ENCODE measurements around the gene JMJD8. TPM values are rescaled to one million over a fixed set of nuclear protein-coding genes. Genes with fewer than 3 reads are reported as not detected.

The JMJD8 gene
- total RNA-seq, 1 experiment from 2014 or later: 81.3 TPM

GRCh38 chr16:674968-675883 is 8.9 kb downstream of the JMJD8 start, which contains the start of gene RHBDL1:
TSS of gene RHBDL1 (plus strand) at chr16:675671. CDS start at chr16:675791, 120 bp downstream.
- no peaks in the 10 kb centered on the region for H3K79me2 ChIP-seq (ENCODE audit: low read length)
- H3K9me3 ChIP-seq (ENCODE audit: low read length): no peaks in the 10 kb centered on the region
- H2AFZ ChIP-seq (ENCODE audit: low read length): no peak within 1 kb of the TSS
- H3K4me1 ChIP-seq (ENCODE audit: insufficient read depth, low read length): no peaks in the 10 kb centered on the region
- no peak within 1 kb of the TSS for H3K27ac ChIP-seq (ENCODE audit: low read length)
- H3K9me2 ChIP-seq (replicated peaks; ENCODE audit: low read length): no peaks in the 10 kb centered on the region
- BruUV-seq (replicated peaks): no TSS peak
- H3F3A ChIP-seq (ENCODE audit: low read length, unreplicated experiment): no peaks in the 10 kb centered on the region
- no peaks in the 10 kb centered on the region; the same call in 1 of the 2 replicates for H3K36me3 ChIP-seq (ENCODE audit: low read depth, low read length)
- no peak within 1 kb of the TSS for H3K9ac ChIP-seq (ENCODE audit: low read length)
- no peaks in the 10 kb centered on the region for H4K20me1 ChIP-seq (ENCODE audit: low read length)
- TF ChIP-seq EZH2phosphoT487 (IDR thresholded peaks at IDR 0.05; ENCODE audit: borderline replicate concordance, low read length) (no peak), EZH2 (IDR thresholded peaks at IDR 0.05; ENCODE audit: low read length, unreplicated experiment) (no peak)
- TF ChIP-seq, protein P1, sequence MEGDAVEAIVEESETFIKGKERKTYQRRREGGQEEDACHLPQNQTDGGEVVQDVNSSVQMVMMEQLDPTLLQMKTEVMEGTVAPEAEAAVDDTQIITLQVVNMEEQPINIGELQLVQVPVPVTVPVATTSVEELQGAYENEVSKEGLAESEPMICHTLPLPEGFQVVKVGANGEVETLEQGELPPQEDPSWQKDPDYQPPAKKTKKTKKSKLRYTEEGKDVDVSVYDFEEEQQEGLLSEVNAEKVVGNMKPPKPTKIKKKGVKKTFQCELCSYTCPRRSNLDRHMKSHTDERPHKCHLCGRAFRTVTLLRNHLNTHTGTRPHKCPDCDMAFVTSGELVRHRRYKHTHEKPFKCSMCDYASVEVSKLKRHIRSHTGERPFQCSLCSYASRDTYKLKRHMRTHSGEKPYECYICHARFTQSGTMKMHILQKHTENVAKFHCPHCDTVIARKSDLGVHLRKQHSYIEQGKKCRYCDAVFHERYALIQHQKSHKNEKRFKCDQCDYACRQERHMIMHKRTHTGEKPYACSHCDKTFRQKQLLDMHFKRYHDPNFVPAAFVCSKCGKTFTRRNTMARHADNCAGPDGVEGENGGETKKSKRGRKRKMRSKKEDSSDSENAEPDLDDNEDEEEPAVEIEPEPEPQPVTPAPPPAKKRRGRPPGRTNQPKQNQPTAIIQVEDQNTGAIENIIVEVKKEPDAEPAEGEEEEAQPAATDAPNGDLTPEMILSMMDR (conservative IDR thresholded peaks at IDR 0.05; ENCODE audit: low read depth, low read length): no peak
- DNase-seq (no peak), ATAC-seq (no peak)
- intact Hi-C loops (cut with micrococcal nuclease): no loop called here
- ChIA-PET CTCF (no interaction called here), POLR2A (ENCODE audit: unreplicated experiment) (interaction anchor here (0.7 kb wide), 1 partner anchor 110 kb away, joined by 11 read pairs; no protein-coding TSS in a partner anchor)
- H3K27me3 ChIP-seq (ENCODE audit: low read length): no peaks in the 10 kb centered on the region
- H3K4me3 ChIP-seq (ENCODE audit: low read length): no peak within 1 kb of the TSS
- H3K4me2 ChIP-seq (ENCODE audit: low read length): no peak within 1 kb of the TSS

DNA sequence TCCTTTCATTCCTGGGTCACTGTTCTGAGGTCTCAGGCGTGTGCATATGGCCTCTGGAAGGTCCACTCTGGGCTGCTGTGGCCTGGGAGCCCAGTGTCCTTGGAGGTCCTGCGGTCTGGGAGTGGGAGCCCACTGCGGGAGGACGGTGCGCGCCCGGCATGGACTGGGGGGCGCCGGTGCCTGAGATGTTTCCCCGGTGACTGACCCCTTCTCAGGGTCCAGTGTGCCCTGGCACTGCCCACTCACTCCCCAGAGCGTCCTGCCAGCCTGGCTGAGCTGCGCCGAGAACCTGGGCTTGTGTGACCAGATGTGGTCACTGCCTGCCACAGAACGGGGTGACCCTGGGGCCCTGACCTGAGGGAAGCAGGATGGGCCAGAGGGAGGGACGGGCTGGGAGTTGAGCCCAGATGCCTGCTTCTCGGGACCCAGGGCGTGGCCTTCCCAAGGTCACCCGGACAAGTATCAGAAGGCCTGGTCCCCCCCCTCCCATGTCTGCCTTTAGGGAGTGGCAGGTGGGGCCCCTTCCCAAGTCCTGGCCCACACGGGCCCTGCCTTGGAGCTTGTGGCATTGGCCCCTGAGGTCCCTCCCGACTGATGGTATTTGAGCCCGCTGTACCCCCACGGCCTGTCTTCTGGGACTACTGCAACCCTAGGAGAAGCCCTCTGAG is 9.8 kb downstream of the JMJD8 start:
- no peaks in the 10 kb centered on the region for H4K20me1 ChIP-seq (ENCODE audit: low read length)
- TF ChIP-seq EZH2 (IDR thresholded peaks at IDR 0.05; ENCODE audit: low read length, unreplicated experiment) (no peak), EZH2phosphoT487 (IDR thresholded peaks at IDR 0.05; ENCODE audit: borderline replicate concordance, low read length) (no peak)
- TF ChIP-seq, protein P1 (conservative IDR thresholded peaks at IDR 0.05; ENCODE audit: low read depth, low read length): no peak
- peaks cover 6% of the 10 kb centered on the region; the same call in 1 of the 2 replicates for H3K36me3 ChIP-seq (ENCODE audit: low read depth, low read length)
- DNase-seq: no peak
- no peak overlapping the region for H2AFZ ChIP-seq (ENCODE audit: low read length)
- H3K4me3 ChIP-seq (ENCODE audit: low read length): no peak overlapping the region
- ChIA-PET CTCF (no interaction called here), POLR2A (ENCODE audit: unreplicated experiment) (no interaction called here)
- no peaks in the 10 kb centered on the region for H3K4me1 ChIP-seq (ENCODE audit: insufficient read depth, low read length)
- intact Hi-C loops (cut with micrococcal nuclease): no loop called here
- BruUV-seq (replicated peaks): no TSS peak
- no peak overlapping the region for H3K4me2 ChIP-seq (ENCODE audit: low read length)
- H3K27ac ChIP-seq (ENCODE audit: low read length): no peak overlapping the region
- H3K9me3 ChIP-seq (ENCODE audit: low read length): no peaks in the 10 kb centered on the region
- no peaks in the 10 kb centered on the region for H3F3A ChIP-seq (ENCODE audit: low read length, unreplicated experiment)
- no peak overlapping the region for H3K9ac ChIP-seq (ENCODE audit: low read length)
- peaks cover 8% of the 10 kb centered on the region for H3K79me2 ChIP-seq (ENCODE audit: low read length)
- no peak for ATAC-seq
- H3K9me2 ChIP-seq (replicated peaks; ENCODE audit: low read length): no peaks in the 10 kb centered on the region
- H3K27me3 ChIP-seq (ENCODE audit: low read length): no peaks in the 10 kb centered on the region

All from PC-3 (cell line).